KMS-11 (cell line): ENCODE results near the gene STS.

ENCODE experiments used
- H2AFZ ChIP-seq: fragments of 200-600 bp; sonication (generic); 2 replicates; pipeline ENCODE4 v1.6.1; 2016; ENCODE audit warnings: antibody characterized with exemption, mixed run types, low read depth
- H3K27ac ChIP-seq: fragments of 200-600 bp; sonication (generic); 2 replicates; pipeline ENCODE4 v1.6.1; 2016; ENCODE audit warnings: mild to moderate bottlenecking, mixed run types
- H3K27me3 ChIP-seq: fragments of 200-600 bp; sonication (generic); 2 replicates; pipeline ENCODE4 v1.6.1; 2017; ENCODE audit warnings: mild to moderate bottlenecking, low read depth, mixed run types, moderate library complexity; ENCODE audit not compliant: insufficient read depth
- H3K36me3 ChIP-seq: fragments of 200-600 bp; sonication (generic); 2 replicates; pipeline ENCODE4 v1.6.1; 2017; ENCODE audit warnings: mild to moderate bottlenecking, mixed run types; ENCODE audit not compliant: insufficient read depth
- H3K4me1 ChIP-seq: fragments of 200-600 bp; sonication (generic); 2 replicates; pipeline ENCODE4 v1.6.1; 2016; ENCODE audit warnings: mild to moderate bottlenecking, low read depth, mixed run types; ENCODE audit not compliant: poor library complexity, severe bottlenecking
- H3K4me2 ChIP-seq: fragments of 200-600 bp; sonication (generic); 2 replicates; pipeline ENCODE4 v1.7.0; 2016; ENCODE audit warnings: mild to moderate bottlenecking, mixed run types
- H3K4me3 ChIP-seq: fragments of 200-600 bp; sonication (generic); IDR thresholded peaks from 2 replicates; pipeline ENCODE4 v1.6.1; 2017; ENCODE audit warnings: low read depth, low read length, mixed read lengths; ENCODE audit not compliant: insufficient read depth
- H3K79me2 ChIP-seq: fragments of 200-600 bp; sonication (generic); 2 replicates; pipeline ENCODE4 v1.6.1; 2016; ENCODE audit warnings: low read depth, mixed run types; ENCODE audit not compliant: insufficient read depth
- H3K9ac ChIP-seq: fragments of 200-600 bp; sonication (generic); 2 replicates; pipeline ENCODE4 v1.6.1; 2016; ENCODE audit warnings: mild to moderate bottlenecking, mixed run types
- H4K20me1 ChIP-seq: fragments of 200-600 bp; sonication (generic); 2 replicates; pipeline ENCODE4 v1.6.1; 2016; ENCODE audit warnings: mild to moderate bottlenecking, mixed run types; ENCODE audit not compliant: insufficient read depth
- TF ChIP-seq, protein P1 (sequence below): fragments of 200-600 bp; sonication (generic); conservative IDR thresholded peaks from 2 replicates; pipeline ENCODE4 v1.6.1; 2017; ENCODE audit warnings: low read depth, mild to moderate bottlenecking, antibody characterized with exemption, low read length, moderate library complexity, mixed read lengths

Gene STS

DNA sequence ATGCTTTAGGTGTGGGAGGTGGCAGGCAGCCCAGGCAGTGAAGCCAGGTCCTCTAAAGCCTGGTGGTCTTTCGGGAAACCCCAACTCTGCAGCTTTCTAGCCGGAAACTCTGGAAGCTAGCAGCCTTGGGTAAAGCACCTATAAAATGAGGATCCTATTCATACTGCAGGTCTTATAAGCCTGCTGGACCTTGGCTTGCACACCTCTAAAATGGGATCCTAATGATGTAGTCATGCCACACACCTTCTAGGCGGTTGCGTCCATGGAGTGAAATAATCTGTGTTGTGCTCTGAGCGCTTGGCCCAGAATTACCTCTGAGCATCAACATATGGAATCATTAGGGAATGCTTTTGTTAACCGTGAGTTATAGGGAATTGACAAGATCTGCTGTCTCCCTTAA, 36.0 kb upstream of the STS start:
- H3K79me2 ChIP-seq = no peaks in the 10 kb centered on the region; the same call in 1 of the 2 replicates
- H3K4me2 ChIP-seq = no peak overlapping the region; the same call in 1 of the 2 replicates
- no peaks in the 10 kb centered on the region for H3K36me3 ChIP-seq
- TF ChIP-seq, protein P1, sequence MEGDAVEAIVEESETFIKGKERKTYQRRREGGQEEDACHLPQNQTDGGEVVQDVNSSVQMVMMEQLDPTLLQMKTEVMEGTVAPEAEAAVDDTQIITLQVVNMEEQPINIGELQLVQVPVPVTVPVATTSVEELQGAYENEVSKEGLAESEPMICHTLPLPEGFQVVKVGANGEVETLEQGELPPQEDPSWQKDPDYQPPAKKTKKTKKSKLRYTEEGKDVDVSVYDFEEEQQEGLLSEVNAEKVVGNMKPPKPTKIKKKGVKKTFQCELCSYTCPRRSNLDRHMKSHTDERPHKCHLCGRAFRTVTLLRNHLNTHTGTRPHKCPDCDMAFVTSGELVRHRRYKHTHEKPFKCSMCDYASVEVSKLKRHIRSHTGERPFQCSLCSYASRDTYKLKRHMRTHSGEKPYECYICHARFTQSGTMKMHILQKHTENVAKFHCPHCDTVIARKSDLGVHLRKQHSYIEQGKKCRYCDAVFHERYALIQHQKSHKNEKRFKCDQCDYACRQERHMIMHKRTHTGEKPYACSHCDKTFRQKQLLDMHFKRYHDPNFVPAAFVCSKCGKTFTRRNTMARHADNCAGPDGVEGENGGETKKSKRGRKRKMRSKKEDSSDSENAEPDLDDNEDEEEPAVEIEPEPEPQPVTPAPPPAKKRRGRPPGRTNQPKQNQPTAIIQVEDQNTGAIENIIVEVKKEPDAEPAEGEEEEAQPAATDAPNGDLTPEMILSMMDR = no peak
- H3K27me3 ChIP-seq = no peaks in the 10 kb centered on the region
- H2AFZ ChIP-seq = no peak overlapping the region
- H4K20me1 ChIP-seq = no peaks in the 10 kb centered on the region
- H3K9ac ChIP-seq = no peak overlapping the region
- H3K27ac ChIP-seq = no peak overlapping the region
- peaks cover 46% of the 10 kb centered on the region for H3K4me1 ChIP-seq
- no peak overlapping the region for H3K4me3 ChIP-seq

DNA sequence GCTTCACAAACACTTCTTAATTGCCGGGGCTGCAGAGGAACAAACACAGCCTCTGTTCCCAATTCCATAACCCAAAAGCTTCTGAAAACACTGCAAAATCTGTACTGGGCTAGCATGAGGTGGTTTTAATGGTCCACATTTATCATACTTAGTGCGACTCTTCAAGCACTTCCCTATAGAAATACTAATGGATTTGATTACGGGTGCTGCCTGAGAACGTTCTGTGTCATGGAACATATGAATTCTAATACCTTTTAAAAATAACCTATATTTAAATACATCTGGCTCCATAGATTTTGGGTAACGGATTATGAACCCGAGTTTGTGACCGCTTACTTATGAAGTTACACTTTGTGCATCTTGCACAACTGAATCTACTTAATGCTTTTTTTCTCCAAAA, 35.4 kb upstream of the STS start:
- no peak overlapping the region for H3K9ac ChIP-seq

DNA sequence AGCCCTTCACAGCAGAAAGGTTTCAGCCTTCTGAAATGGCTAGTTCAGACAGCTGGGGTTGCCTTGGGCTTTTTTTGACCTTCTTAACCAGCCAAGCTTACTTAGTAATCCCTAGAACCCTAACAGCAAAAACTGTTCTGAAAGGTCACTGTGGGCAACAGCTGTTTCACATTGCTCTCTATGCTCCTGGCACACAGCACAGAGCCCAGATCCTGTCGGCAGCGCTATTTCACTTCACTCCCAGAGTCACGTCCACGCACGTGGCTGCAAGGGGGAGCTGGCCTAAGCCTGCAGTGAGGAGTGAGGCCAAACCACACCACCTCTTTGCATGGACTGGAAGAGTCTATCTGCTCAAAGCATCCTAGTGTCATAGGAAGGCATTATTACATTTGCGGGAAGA, 32.0 kb upstream of the STS start:
- TF ChIP-seq, protein P1 = no peak
- Histone ChIP-seq H3K79me2 (no peaks in the 10 kb centered on the region; the same call in 1 of the 2 replicates), H2AFZ (no peak overlapping the region), H3K4me2 (no peak overlapping the region), H3K9ac (no peak overlapping the region), H3K4me1 (peaks cover 61% of the 10 kb centered on the region), H3K36me3 (no peaks in the 10 kb centered on the region), H3K4me3 (no peak overlapping the region), H3K27ac (no peak overlapping the region), H3K27me3 (no peaks in the 10 kb centered on the region), H4K20me1 (no peaks in the 10 kb centered on the region)

More for the DNA sequence above, 35.4 kb upstream of the STS start:
- peaks cover 49% of the 10 kb centered on the region for H3K4me1 ChIP-seq
- H4K20me1 ChIP-seq = no peaks in the 10 kb centered on the region
- H3K27ac ChIP-seq = no peak overlapping the region
- no peak overlapping the region; the same call in 1 of the 2 replicates for H3K4me2 ChIP-seq
- TF ChIP-seq, protein P1 = no peak
- H3K27me3 ChIP-seq = no peaks in the 10 kb centered on the region
- H3K79me2 ChIP-seq = no peaks in the 10 kb centered on the region; the same call in 1 of the 2 replicates
- H3K4me3 ChIP-seq = no peak overlapping the region
- no peak overlapping the region for H2AFZ ChIP-seq
- H3K36me3 ChIP-seq = no peaks in the 10 kb centered on the region

DNA sequence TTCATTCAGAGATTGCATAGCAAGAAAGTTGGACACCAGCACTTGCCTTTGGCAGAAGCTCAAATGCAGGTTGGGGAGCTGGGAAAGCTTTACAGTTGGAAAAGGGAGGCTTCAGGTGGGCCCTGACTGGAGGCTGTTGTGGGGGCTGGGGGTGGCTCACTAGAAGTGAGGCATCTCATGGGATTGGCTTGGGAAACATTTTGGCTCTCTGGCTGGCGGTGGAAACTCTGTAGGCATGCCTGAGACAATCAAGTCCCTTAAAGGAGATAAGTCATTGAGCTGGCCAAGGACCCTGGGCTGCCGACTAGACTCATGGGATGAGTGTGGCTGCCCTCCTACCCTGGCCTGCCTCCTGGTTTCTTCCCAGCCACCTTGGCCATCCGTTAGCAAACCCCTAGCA, 31.4 kb upstream of the STS start:
- Histone ChIP-seq H3K27me3 (no peaks in the 10 kb centered on the region), H3K4me2 (no peak overlapping the region), H3K27ac (no peak overlapping the region), H3K4me3 (no peak overlapping the region), H2AFZ (no peak overlapping the region), H4K20me1 (no peaks in the 10 kb centered on the region), H3K4me1 (peaks cover 61% of the 10 kb centered on the region), H3K9ac (no peak overlapping the region), H3K36me3 (no peaks in the 10 kb centered on the region), H3K79me2 (no peaks in the 10 kb centered on the region; the same call in 1 of the 2 replicates)
- TF ChIP-seq, protein P1 = no peak
